Body of pancreas (tissue), 4 donors: ENCODE data around the gene CMBL.

Experiments used
- CTCF ChIP-seq, 7 experiments: fragments of 450-650 bp in 4 of 7; fragments of 200-600 bp in 3 of 7; sonication (generic) in 3 of 7; IDR thresholded peaks; one replicate each; pipeline ENCODE4 v1.5.1; 2016 to 2019; ENCODE audit warnings: antibody characterized with exemption in 7 of 7
- POLR2A ChIP-seq, 3 donors: fragments of 450-650 bp; IDR thresholded peaks; one replicate each; pipeline ENCODE4 v1.6.1; 2016; ENCODE audit warnings: antibody characterized with exemption in 3 of 3, mild to moderate bottlenecking in 2 of 3

DNA sequence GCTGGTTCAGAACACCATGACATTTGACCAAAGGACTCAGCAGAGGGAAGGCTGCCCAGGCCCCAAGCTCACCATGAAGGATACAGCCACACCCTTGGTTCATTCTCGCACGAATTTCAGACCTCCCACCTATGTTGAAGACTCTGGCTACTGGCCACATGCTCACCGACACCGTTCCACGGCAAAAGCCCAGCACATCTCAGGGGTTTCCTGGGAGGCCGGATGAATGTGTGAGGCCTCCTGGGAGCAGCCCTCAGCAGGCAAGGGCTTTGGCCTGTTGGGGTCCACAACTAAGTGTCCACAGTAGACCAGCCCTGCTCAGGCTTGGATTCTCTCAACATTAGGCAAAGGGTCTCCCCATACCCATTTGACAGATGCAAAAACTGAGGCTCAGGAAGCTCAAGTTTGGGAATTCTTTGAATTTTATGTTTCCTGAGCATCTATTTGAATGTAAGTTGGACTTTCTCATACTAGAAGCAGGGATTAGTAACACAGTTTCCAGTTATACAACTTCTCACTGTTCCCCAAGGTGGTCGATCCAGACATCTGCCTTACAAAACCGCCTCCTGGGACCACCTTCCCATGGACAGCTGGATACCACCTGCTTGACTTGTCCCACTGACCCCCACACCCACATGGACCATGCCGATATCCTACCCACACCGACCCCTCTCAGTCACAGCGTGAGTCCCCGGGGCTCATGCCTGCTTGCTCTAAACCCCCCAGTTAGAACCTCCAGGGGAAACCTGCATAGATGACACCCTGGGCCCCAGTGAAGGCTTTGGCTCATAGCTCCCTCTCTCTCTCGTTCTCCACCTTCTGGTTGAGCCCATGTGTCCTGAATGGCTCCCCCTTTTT, 29.7 kb downstream of the CMBL start:
- TF ChIP-seq CTCF (IDR thresholded peaks at IDR 0.05) (no peak), POLR2A (IDR thresholded peaks at IDR 0.05) (no peak)
